Natural killer cell (primary cell): Measurements from ENCODE around the gene ADCY6. TPM values are rescaled to one million over a fixed set of nuclear protein-coding genes. Genes with fewer than 3 reads are reported as not detected.

ENCODE experiments used
- ATAC-seq, 3 donors: fragments of 150-1000 bp in 2 of 3; fragments of 200-7000 bp in 1 of 3; cut with Tn5 transposase; 1 replicate in 1 of 3; 2 replicates in 2 of 3; pipeline ENCODE4 v1.10.0; 2021; ENCODE audit warnings: mild to moderate bottlenecking in 2 of 3, moderate library complexity in 2 of 3
- DNase-seq, 2 donors: peaks; one replicate each; pipeline versions ENCODE4 v3.0.0 to v3.0.0-alpha.2; 2013 to 2021; ENCODE audit warnings: mixed read lengths in 1 of 2
- H3K27ac ChIP-seq: one replicate; pipeline ENCODE4 v1.5.1; 2013; ENCODE audit warnings: mild to moderate bottlenecking, low read length
- H3K27me3 ChIP-seq: one replicate; pipeline ENCODE4 v1.6.1; 2013; ENCODE audit warnings: low read length; ENCODE audit not compliant: control insufficient read depth, insufficient read depth
- H3K36me3 ChIP-seq: one replicate; pipeline ENCODE4 v1.6.1; 2013; ENCODE audit warnings: low read length; ENCODE audit not compliant: control insufficient read depth, insufficient read depth
- H3K4me1 ChIP-seq: one replicate; pipeline ENCODE4 v1.6.1; 2013; ENCODE audit warnings: low read length; ENCODE audit not compliant: control insufficient read depth, insufficient read depth
- H3K4me3 ChIP-seq: one replicate; pipeline ENCODE4 v1.5.1; 2013; ENCODE audit warnings: low read length
- H3K9me3 ChIP-seq: one replicate; pipeline ENCODE4 v1.6.1; 2013; ENCODE audit warnings: low read length; ENCODE audit not compliant: control insufficient read depth, insufficient read depth
- H3K27ac Mint-ChIP-seq, 2 donors: one replicate each; pipeline ENCODE4 v1.8.0; 2022; ENCODE audit warnings: mild to moderate bottlenecking in 2 of 2, mixed read lengths in 2 of 2, moderate library complexity in 1 of 2
- H3K27me3 Mint-ChIP-seq, 2 donors: one replicate each; pipeline ENCODE4 v1.8.0; 2022; ENCODE audit warnings: low read depth in 2 of 2, mixed read lengths in 2 of 2
- H3K36me3 Mint-ChIP-seq: one replicate; pipeline ENCODE4 v1.8.0; 2022; ENCODE audit warnings: mixed read lengths
- H3K4me1 Mint-ChIP-seq, 2 donors: one replicate each; pipeline ENCODE4 v1.8.0; 2022; ENCODE audit warnings: mixed read lengths in 2 of 2
- H3K4me3 Mint-ChIP-seq: one replicate; pipeline ENCODE4 v1.8.0; 2022; ENCODE audit warnings: mild to moderate bottlenecking, moderate library complexity, mixed read lengths
- H3K9me3 Mint-ChIP-seq, 2 donors: one replicate each; pipeline ENCODE4 v1.8.0; 2022; ENCODE audit warnings: mixed read lengths in 2 of 2
- WGBS: methylation state at CpG from one replicate; pipeline ENCODE4 v1.1.7; 2013; ENCODE audit warnings: missing lambda C conversion rate; ENCODE audit not compliant: insufficient coverage; 5-methylcytosine and 5-hydroxymethylcytosine counted together
- intact Hi-C: fragments of 100-400 bp; cut with micrococcal nuclease; formaldehyde crosslinking; loops from one replicate; pipeline ENCODE4 v1.14.2; 2022
- total RNA-seq, 4 donors: library from RNA; stranded (reverse); fragments of 120-200 nt in 1 of 4; gene quantifications; one replicate each; pipeline versions ENCODE4 v1.2.3 to v1.2.4, GENCODE V29; 2013 to 2022
- TF ChIP-seq, protein P1 (sequence below): fragments of 200-600 bp; IDR thresholded peaks from one replicate; pipeline ENCODE4 v1.8.0; 2022; ENCODE audit warnings: antibody characterized with exemption

Gene ADCY6
- total RNA-seq, 3 donors from 2014 or later (not counting 1 experiment from before 2014, with no cell fraction given): 0.20 to 1.1 (median 0.31) TPM

DNA sequence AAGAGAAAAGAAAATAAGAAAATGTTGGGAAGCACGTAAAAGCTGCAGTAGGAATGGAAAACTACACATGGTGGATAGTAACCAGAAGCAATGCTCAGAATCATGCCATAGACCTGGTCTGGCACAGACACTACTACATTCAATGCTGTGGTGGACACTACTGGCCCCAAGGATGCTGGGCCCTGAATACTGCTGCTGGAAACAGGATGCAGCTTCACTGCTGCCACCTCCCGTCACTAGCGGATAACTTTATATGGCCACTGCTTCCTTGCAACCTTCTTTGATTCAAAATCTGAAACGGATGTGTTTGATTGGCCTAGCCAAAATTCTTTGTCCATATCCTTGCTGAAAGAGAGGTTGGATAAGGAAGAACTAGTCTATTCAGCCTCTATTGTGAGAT, 30.7 kb downstream of the ADCY6 start:
- intact Hi-C loops: no loop called here
- H3K36me3 Mint-ChIP-seq: no peaks in the 10 kb centered on the region
- TF ChIP-seq, protein P1, sequence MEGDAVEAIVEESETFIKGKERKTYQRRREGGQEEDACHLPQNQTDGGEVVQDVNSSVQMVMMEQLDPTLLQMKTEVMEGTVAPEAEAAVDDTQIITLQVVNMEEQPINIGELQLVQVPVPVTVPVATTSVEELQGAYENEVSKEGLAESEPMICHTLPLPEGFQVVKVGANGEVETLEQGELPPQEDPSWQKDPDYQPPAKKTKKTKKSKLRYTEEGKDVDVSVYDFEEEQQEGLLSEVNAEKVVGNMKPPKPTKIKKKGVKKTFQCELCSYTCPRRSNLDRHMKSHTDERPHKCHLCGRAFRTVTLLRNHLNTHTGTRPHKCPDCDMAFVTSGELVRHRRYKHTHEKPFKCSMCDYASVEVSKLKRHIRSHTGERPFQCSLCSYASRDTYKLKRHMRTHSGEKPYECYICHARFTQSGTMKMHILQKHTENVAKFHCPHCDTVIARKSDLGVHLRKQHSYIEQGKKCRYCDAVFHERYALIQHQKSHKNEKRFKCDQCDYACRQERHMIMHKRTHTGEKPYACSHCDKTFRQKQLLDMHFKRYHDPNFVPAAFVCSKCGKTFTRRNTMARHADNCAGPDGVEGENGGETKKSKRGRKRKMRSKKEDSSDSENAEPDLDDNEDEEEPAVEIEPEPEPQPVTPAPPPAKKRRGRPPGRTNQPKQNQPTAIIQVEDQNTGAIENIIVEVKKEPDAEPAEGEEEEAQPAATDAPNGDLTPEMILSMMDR: no peak
- no peaks in the 10 kb centered on the region for H3K9me3 ChIP-seq
- peaks cover 0 to 3% of the 10 kb centered on the region in 2 donors for H3K4me1 Mint-ChIP-seq
- DNase-seq (no peak), ATAC-seq (no peak)
- H3K4me3 ChIP-seq: no peak overlapping the region
- peaks cover 3 to 4% of the 10 kb centered on the region in 2 donors for H3K27me3 Mint-ChIP-seq
- H3K9me3 Mint-ChIP-seq: no peaks in the 10 kb centered on the region
- no peak overlapping the region for H3K27ac Mint-ChIP-seq
- WGBS: 80% methylated on average over 4 of the region's 4 CpGs
- H3K27me3 ChIP-seq: no peaks in the 10 kb centered on the region
- no peak overlapping the region for H3K4me3 Mint-ChIP-seq
- H3K4me1 ChIP-seq: peaks cover 5% of the 10 kb centered on the region
- H3K27ac ChIP-seq: no peak overlapping the region
- no peaks in the 10 kb centered on the region for H3K36me3 ChIP-seq

GRCh38 chr12:48750769-48751356, 38.0 kb downstream of the ADCY6 start:
- no peak overlapping the region for H3K27ac Mint-ChIP-seq
- peaks cover 6 to 11% of the 10 kb centered on the region in 2 donors for H3K27me3 Mint-ChIP-seq
- H3K4me1 Mint-ChIP-seq: peaks cover 7 to 12% of the 10 kb centered on the region in 2 donors
- intact Hi-C loops: loop anchor here (5.0 kb wide), 1 partner anchor 141 kb away; no protein-coding TSS in a partner anchor
- Histone ChIP-seq H3K9me3 (no peaks in the 10 kb centered on the region), H3K27ac (no peak overlapping the region), H3K36me3 (no peaks in the 10 kb centered on the region), H3K4me1 (peaks cover 7% of the 10 kb centered on the region), H3K4me3 (no peak overlapping the region), H3K27me3 (peaks cover 2% of the 10 kb centered on the region)
- no peak for DNase-seq
- TF ChIP-seq, protein P1: no peak
- H3K36me3 Mint-ChIP-seq: no peaks in the 10 kb centered on the region
- WGBS: no CpG with 5 or more reads among the region's 2 CpGs
- no peak overlapping the region for H3K4me3 Mint-ChIP-seq
- no peaks in the 10 kb centered on the region for H3K9me3 Mint-ChIP-seq
- ATAC-seq: peak in 1 of 3 donors; percentile 45

DNA sequence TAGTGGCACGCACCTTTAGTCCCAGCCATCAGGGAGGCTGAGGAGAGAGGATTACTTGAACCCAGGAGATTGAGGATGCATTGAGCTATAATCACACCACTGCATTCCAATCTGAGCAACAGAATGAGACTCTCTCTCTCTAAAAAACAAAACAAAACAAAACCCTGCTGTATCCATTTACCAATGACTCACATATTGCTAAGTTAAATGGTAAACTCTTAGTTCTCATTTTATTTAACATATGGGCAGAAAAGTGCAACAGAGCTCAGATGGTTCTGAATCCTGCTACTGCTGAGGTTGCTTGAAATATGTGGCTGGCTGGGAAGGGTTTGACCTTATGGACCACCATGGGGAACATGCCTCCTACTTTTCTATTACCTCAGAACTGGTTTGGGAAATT, 38.7 kb downstream of the ADCY6 start:
- Histone ChIP-seq H3K4me1 (peaks cover 7% of the 10 kb centered on the region), H3K27ac (no peak overlapping the region), H3K4me3 (no peak overlapping the region), H3K36me3 (no peaks in the 10 kb centered on the region), H3K9me3 (no peaks in the 10 kb centered on the region), H3K27me3 (peaks cover 2% of the 10 kb centered on the region)
- Mint-ChIP-seq H3K9me3 (no peaks in the 10 kb centered on the region), H3K36me3 (no peaks in the 10 kb centered on the region), H3K27me3 (peaks cover 6 to 11% of the 10 kb centered on the region in 2 donors), H3K4me1 (peaks cover 7 to 12% of the 10 kb centered on the region in 2 donors), H3K4me3 (no peak overlapping the region), H3K27ac (no peak overlapping the region)
- TF ChIP-seq, protein P1: no peak
- no peak for DNase-seq
- intact Hi-C loops: loop anchor here (5.0 kb wide), 1 partner anchor 142 kb away; no protein-coding TSS in a partner anchor
- ATAC-seq: no peak
- WGBS: no CpG with 5 or more reads among the region's 1 CpG
